Measurements from ENCODE around the gene COL9A3. TPM values are rescaled to one million over a fixed set of nuclear protein-coding genes. Genes with fewer than 3 reads are reported as not detected.

The COL9A3 gene
- total RNA-seq, 4 donors from 2014 or later, result 13.4 to 22.9 (median 18.4) TPM

DNA sequence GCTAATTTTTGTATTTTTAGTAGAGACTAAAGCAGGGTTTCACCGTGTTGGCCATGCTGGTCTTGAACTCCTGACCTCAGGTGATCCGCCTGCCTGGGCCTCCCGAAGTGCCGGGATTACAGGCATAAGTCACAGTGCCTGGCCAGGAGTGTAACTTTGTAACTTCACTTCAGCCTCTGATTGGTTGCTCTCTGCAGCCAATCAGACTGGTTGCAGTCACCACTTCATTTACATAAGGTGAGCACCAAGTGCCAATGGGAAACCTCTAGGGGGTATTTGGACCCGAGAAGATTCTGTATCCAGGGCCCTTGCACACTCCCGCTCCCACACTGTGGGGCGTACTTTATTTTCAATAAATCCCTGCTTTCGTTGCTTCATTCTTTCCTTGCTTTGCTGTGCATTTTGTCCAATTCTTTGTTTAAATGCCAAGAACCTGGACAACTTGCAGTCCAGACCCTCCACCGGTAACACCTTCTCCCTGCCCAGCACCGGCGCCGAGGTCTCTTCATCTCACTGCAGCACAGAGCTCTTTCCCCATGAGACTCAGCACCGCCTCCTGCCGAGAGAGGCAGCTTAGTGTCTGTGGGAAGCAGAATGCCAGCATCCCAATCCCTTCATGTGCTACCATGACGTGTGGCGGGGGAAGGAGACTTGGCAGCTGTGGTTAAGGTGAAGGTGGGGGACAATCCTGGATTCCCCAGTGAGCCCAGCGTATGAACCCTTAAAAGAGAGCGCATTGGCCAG, 34.5 kb upstream of the COL9A3 start:
- no peak overlapping the region for H3K4me3 ChIP-seq
- 80% methylated on average over 18 of the region's 18 CpGs for WGBS
- intact Hi-C loops (cut with DNase I), result no loop called here
- no peaks in the 10 kb centered on the region for H3K9me3 ChIP-seq
- DNase-seq (ENCODE audit: extremely low spot score), result no peak
- TF ChIP-seq EP300 (IDR thresholded peaks at IDR 0.05), result no peak
- TF ChIP-seq, protein P1, sequence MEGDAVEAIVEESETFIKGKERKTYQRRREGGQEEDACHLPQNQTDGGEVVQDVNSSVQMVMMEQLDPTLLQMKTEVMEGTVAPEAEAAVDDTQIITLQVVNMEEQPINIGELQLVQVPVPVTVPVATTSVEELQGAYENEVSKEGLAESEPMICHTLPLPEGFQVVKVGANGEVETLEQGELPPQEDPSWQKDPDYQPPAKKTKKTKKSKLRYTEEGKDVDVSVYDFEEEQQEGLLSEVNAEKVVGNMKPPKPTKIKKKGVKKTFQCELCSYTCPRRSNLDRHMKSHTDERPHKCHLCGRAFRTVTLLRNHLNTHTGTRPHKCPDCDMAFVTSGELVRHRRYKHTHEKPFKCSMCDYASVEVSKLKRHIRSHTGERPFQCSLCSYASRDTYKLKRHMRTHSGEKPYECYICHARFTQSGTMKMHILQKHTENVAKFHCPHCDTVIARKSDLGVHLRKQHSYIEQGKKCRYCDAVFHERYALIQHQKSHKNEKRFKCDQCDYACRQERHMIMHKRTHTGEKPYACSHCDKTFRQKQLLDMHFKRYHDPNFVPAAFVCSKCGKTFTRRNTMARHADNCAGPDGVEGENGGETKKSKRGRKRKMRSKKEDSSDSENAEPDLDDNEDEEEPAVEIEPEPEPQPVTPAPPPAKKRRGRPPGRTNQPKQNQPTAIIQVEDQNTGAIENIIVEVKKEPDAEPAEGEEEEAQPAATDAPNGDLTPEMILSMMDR (IDR thresholded peaks at IDR 0.05), result peak in 1 of 3 experiments; percentile 3
- H3K4me1 ChIP-seq, result peaks cover 4 to 9% (median 4%) of the 10 kb centered on the region in 4 donors
- no peak overlapping the region for H3K27ac ChIP-seq (replicated peaks in 1 of 4)
- H3K27me3 ChIP-seq, result peaks cover 0 to 52% (median 0%) of the 10 kb centered on the region in 4 donors
- no peaks in the 10 kb centered on the region for H3K36me3 ChIP-seq

DNA sequence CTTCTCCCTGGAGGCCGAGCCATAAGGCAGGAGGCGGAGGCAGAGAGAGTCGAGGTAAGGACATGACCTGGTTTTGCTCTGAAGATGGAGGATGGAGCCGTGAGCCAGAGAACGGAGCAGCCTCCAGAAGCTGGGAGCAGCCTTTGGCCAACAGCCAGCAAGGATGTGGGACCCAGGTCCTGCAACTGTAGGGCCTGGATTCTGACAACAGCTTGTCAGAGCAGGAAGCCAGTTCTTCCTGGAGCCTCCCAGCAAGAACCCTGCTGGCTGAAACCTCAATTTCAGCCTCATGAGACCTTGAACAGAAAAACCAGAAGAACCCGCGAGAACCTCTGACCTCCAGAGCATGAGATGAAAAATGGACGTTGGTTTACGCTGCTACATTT, 34.0 kb upstream of the COL9A3 start:
- no peak overlapping the region for H3K27ac ChIP-seq (replicated peaks in 1 of 4)
- no peaks in the 10 kb centered on the region for H3K36me3 ChIP-seq
- H3K4me3 ChIP-seq, result no peak overlapping the region
- intact Hi-C loops (cut with DNase I), result no loop called here
- peaks cover 0 to 48% (median 0%) of the 10 kb centered on the region in 4 donors for H3K27me3 ChIP-seq
- peaks cover 4 to 9% (median 4%) of the 10 kb centered on the region in 4 donors for H3K4me1 ChIP-seq
- WGBS, result 44% methylated on average over 7 of the region's 9 CpGs
- TF ChIP-seq POLR2AphosphoS5 (IDR thresholded peaks at IDR 0.05), result no peak
- no peak for TF ChIP-seq EP300 (IDR thresholded peaks at IDR 0.05)
- TF ChIP-seq, protein P1 (IDR thresholded peaks at IDR 0.05), result peak in 1 of 3 experiments; percentile 0
- TF ChIP-seq POLR2A (IDR thresholded peaks at IDR 0.05; ENCODE audit: low read depth), result no peak
- no peak for DNase-seq (ENCODE audit: extremely low spot score)
- no peaks in the 10 kb centered on the region for H3K9me3 ChIP-seq

DNA sequence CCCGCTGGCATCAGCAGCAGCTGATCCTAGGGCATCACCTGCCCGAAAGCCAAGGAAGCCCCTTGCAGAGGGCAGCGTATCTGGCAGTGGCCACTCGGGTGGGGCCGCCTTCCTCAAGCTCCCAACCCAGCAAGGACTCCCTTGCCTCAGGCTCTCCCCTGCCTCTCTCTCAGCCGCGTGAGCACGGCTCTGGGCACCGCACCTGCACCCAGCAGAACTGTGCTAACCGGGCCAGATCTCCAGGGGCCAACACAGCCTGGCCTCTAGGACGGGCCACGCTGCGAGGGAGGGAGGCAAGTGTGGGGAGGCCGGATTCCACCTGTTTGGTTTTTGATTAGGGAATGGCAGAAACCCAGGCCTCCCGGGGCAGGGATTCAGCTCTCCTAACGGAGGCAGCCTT, 32.4 kb upstream of the COL9A3 start:
- Histone ChIP-seq H3K27me3 (peaks cover 0 to 31% (median 0%) of the 10 kb centered on the region in 4 donors), H3K4me3 (no peak overlapping the region), H3K9me3 (no peaks in the 10 kb centered on the region), H3K36me3 (no peaks in the 10 kb centered on the region), H3K4me1 (peaks cover 4 to 9% (median 4%) of the 10 kb centered on the region in 4 donors), H3K27ac (replicated peaks in 1 of 4) (no peak overlapping the region)
- TF ChIP-seq, protein P1 (IDR thresholded peaks at IDR 0.05), result no peak
- no peak for TF ChIP-seq POLR2A (IDR thresholded peaks at IDR 0.05; ENCODE audit: low read depth)
- TF ChIP-seq EP300 (IDR thresholded peaks at IDR 0.05), result no peak
- no peak for TF ChIP-seq POLR2AphosphoS5 (IDR thresholded peaks at IDR 0.05)
- no peak for DNase-seq (ENCODE audit: extremely low spot score)
- intact Hi-C loops (cut with DNase I), result no loop called here
- WGBS, result 82% methylated on average over 11 of the region's 16 CpGs

DNA sequence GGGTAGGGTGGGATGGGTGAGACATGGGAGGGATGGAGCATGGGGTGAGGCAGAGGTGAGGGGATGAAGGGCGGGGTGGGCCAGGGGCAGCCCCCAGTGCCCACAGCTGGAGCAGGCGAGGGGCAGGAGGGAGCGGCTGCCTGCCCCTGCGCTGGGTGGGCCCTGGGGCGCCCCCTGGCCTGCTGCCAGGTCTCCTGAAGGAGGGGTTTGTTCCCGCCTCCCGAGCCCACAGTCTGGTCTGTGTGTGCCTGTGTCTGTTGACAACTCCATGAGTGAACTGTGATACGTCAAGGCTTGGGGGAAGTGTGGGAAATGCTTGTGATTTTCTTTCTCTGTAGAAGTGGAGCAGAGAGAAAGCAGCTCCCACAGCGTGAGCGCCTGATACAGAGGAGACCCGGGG, 31.5 kb upstream of the COL9A3 start:
- WGBS, result 56% methylated on average over 10 of the region's 11 CpGs
- TF ChIP-seq EP300 (IDR thresholded peaks at IDR 0.05) (no peak), POLR2A (IDR thresholded peaks at IDR 0.05; ENCODE audit: low read depth) (no peak), POLR2AphosphoS5 (IDR thresholded peaks at IDR 0.05) (no peak)
- TF ChIP-seq, protein P1 (IDR thresholded peaks at IDR 0.05), result no peak
- H3K36me3 ChIP-seq, result no peaks in the 10 kb centered on the region
- no peaks in the 10 kb centered on the region for H3K9me3 ChIP-seq
- no peak overlapping the region for H3K27ac ChIP-seq (replicated peaks in 1 of 4)
- peaks cover 0 to 22% (median 0%) of the 10 kb centered on the region in 4 donors for H3K27me3 ChIP-seq
- peaks cover 4 to 9% (median 4%) of the 10 kb centered on the region in 4 donors for H3K4me1 ChIP-seq
- H3K4me3 ChIP-seq, result no peak overlapping the region
- DNase-seq (ENCODE audit: extremely low spot score), result no peak
- intact Hi-C loops (cut with DNase I), result no loop called here

Measured in esophagus muscularis mucosa (tissue), 4 donors.